CD8-positive, alpha-beta memory T cell (primary cell): Measurements from ENCODE around the gene TTC33. TPM values are rescaled to one million over a fixed set of nuclear protein-coding genes. Genes with fewer than 3 reads are reported as not detected.

Experiments
- CTCF ChIA-PET: fragments of 350-600 bp; sonication (Branson Sonifier 250); formaldehyde crosslinking; loops from one replicate; lab custom pipeline; 2021; ENCODE audit warnings: antibody characterized with exemption; lab: Charles Lee
- POLR2A ChIA-PET: fragments of 350-600 bp; sonication (Branson Sonifier 250); formaldehyde crosslinking; loops from one replicate; lab custom pipeline; 2021; ENCODE audit warnings: antibody characterized with exemption; lab: Charles Lee
- DNase-seq, 5 donors: peaks; one replicate each; pipeline versions ENCODE4 v3.0.0 to v3.0.0-alpha.2; 2020 to 2022; ENCODE audit warnings: mixed read lengths in 1 of 5
- H3K27ac ChIP-seq: one replicate; pipeline ENCODE4 v1.7.0; 2013; ENCODE audit warnings: low read depth, mild to moderate bottlenecking, low read length, moderate library complexity
- H3K27me3 ChIP-seq: 2 replicates; pipeline ENCODE4 v1.7.0; 2013; ENCODE audit warnings: low read length, mild to moderate bottlenecking; ENCODE audit not compliant: insufficient read depth, poor library complexity, severe bottlenecking
- H3K36me3 ChIP-seq: 2 replicates; pipeline ENCODE4 v1.7.0; 2013; ENCODE audit warnings: mild to moderate bottlenecking, low read length, moderate library complexity; ENCODE audit not compliant: insufficient read depth
- H3K4me1 ChIP-seq: 2 replicates; pipeline ENCODE4 v1.7.0; 2013; ENCODE audit warnings: mild to moderate bottlenecking, low read length, moderate library complexity; ENCODE audit not compliant: insufficient read depth
- H3K4me3 ChIP-seq: 2 replicates; pipeline ENCODE4 v1.7.0; 2013; ENCODE audit warnings: mild to moderate bottlenecking, low read length
- H3K9me3 ChIP-seq: 2 replicates; pipeline ENCODE4 v1.7.0; 2013; ENCODE audit warnings: mild to moderate bottlenecking, low read length
- H3K27ac Mint-ChIP-seq, 8 donors: one replicate each; pipeline ENCODE4 v1.8.0; 2020 to 2021; ENCODE audit warnings: mixed read lengths in 8 of 8, mild to moderate bottlenecking in 6 of 8, inconsistent platforms in 3 of 8, moderate library complexity in 3 of 8
- H3K27me3 Mint-ChIP-seq, 2 donors: one replicate each; pipeline ENCODE4 v1.8.0; 2020 to 2021; ENCODE audit warnings: mixed read lengths in 2 of 2, mild to moderate bottlenecking in 1 of 2, moderate library complexity in 1 of 2
- H3K36me3 Mint-ChIP-seq, 3 donors: one replicate each; pipeline ENCODE4 v1.8.0; 2020 to 2021; ENCODE audit warnings: mixed read lengths in 3 of 3, inconsistent platforms in 1 of 3, mild to moderate bottlenecking in 1 of 3
- H3K4me1 Mint-ChIP-seq, 3 donors: one replicate each; pipeline ENCODE4 v1.8.0; 2020 to 2021; ENCODE audit warnings: mixed read lengths in 3 of 3, inconsistent platforms in 1 of 3, mild to moderate bottlenecking in 1 of 3
- H3K4me3 Mint-ChIP-seq, 7 donors: one replicate each; pipeline ENCODE4 v1.8.0; 2020 to 2021; ENCODE audit warnings: mixed read lengths in 7 of 7, mild to moderate bottlenecking in 6 of 7, moderate library complexity in 4 of 7, inconsistent platforms in 2 of 7
- H3K9me3 Mint-ChIP-seq, 5 donors: one replicate each; pipeline ENCODE4 v1.8.0; 2020 to 2022; ENCODE audit warnings: mixed read lengths in 5 of 5, mild to moderate bottlenecking in 3 of 5, moderate library complexity in 2 of 5, inconsistent platforms in 1 of 5
- polyA plus RNA-seq: library from polyadenylated mRNA; unstranded; fragments of 300-500 nt; fragmentation: Illumina TruSeq; gene quantifications from one replicate; pipeline ENCODE4 v1.2.3, GENCODE V29; 2021
- total RNA-seq, 2 experiments: library from RNA; stranded (reverse); gene quantifications; one replicate each; pipeline ENCODE4 v1.2.3, GENCODE V29; 2021

Gene TTC33
- total and polyA plus RNA-seq, 3 experiments from 2014 or later, result 13.9 to 27.7 (median 25.3) TPM

- no peaks in the 10 kb centered on the region for H3K36me3 Mint-ChIP-seq
- peaks cover 11% of the 10 kb centered on the region for H3K4me1 ChIP-seq
- H3K27me3 Mint-ChIP-seq, result peaks cover 0 to 2% of the 10 kb centered on the region in 2 donors
- ChIA-PET POLR2A (no interaction called here), CTCF (interaction anchor here (1.2 kb wide), 1 partner anchor 48 kb away, joined by 3 read pairs; no protein-coding TSS in a partner anchor)
- H3K4me1 Mint-ChIP-seq, result peaks cover 14 to 31% (median 29%) of the 10 kb centered on the region in 3 donors
- no peaks in the 10 kb centered on the region for H3K36me3 ChIP-seq
- DNase-seq, result no peak
- H3K27ac Mint-ChIP-seq, result no peak overlapping the region
- H3K27me3 ChIP-seq, result no peaks in the 10 kb centered on the region
- no peak overlapping the region for H3K4me3 ChIP-seq
- H3K9me3 ChIP-seq, result no peaks in the 10 kb centered on the region
- H3K4me3 Mint-ChIP-seq, result no peak overlapping the region
- H3K9me3 Mint-ChIP-seq, result no peaks in the 10 kb centered on the region
- H3K27ac ChIP-seq, result no peak overlapping the region
Measured at GRCh38 chr5:40628407-40628806, 127.4 kb downstream of the TTC33 start.

GRCh38 chr5:40627706-40628105, 128.1 kb downstream of the TTC33 start:
- H3K4me1 Mint-ChIP-seq, result peaks cover 21 to 38% (median 36%) of the 10 kb centered on the region in 3 donors
- peaks cover 0 to 2% of the 10 kb centered on the region in 2 donors for H3K27me3 Mint-ChIP-seq
- H3K27me3 ChIP-seq, result no peaks in the 10 kb centered on the region
- ChIA-PET POLR2A (no interaction called here), CTCF (interaction anchor here (1.2 kb wide), 2 partner anchors 48 to 58 kb away, joined by 3 read pairs; no protein-coding TSS in a partner anchor)
- H3K4me3 ChIP-seq, result no peak overlapping the region
- H3K4me3 Mint-ChIP-seq, result no peak overlapping the region
- no peak for DNase-seq
- no peaks in the 10 kb centered on the region for H3K36me3 Mint-ChIP-seq
- H3K9me3 Mint-ChIP-seq, result no peaks in the 10 kb centered on the region
- H3K4me1 ChIP-seq, result peaks cover 18% of the 10 kb centered on the region
- no peaks in the 10 kb centered on the region for H3K9me3 ChIP-seq
- H3K27ac Mint-ChIP-seq, result peak overlapping the region in 1 of 8 donors; percentile 61
- H3K27ac ChIP-seq, result no peak overlapping the region
- no peaks in the 10 kb centered on the region for H3K36me3 ChIP-seq

- H3K4me1 ChIP-seq, result peaks cover 27% of the 10 kb centered on the region
- H3K36me3 ChIP-seq, result no peaks in the 10 kb centered on the region
- CTCF ChIA-PET, result interaction anchor here (1.2 kb wide), 1 partner anchor 59 kb away, joined by 3 read pairs; no protein-coding TSS in a partner anchor
- POLR2A ChIA-PET, result no interaction called here
- H3K27ac Mint-ChIP-seq, result no peak overlapping the region
- no peak for DNase-seq
- H3K36me3 Mint-ChIP-seq, result no peaks in the 10 kb centered on the region
- H3K4me3 ChIP-seq, result no peak overlapping the region
- no peaks in the 10 kb centered on the region for H3K27me3 ChIP-seq
- no peaks in the 10 kb centered on the region for H3K9me3 Mint-ChIP-seq
- no peak overlapping the region for H3K4me3 Mint-ChIP-seq
- H3K9me3 ChIP-seq, result no peaks in the 10 kb centered on the region
- H3K4me1 Mint-ChIP-seq, result peaks cover 27 to 47% (median 45%) of the 10 kb centered on the region in 3 donors
- H3K27ac ChIP-seq, result no peak overlapping the region
- H3K27me3 Mint-ChIP-seq, result peaks cover 0 to 2% of the 10 kb centered on the region in 2 donors
Measured at GRCh38 chr5:40626801-40627200, 129.0 kb downstream of the TTC33 start.

GRCh38 chr5:40623480-40624420, 132.0 kb downstream of the TTC33 start:
- Histone ChIP-seq H3K27me3 (no peaks in the 10 kb centered on the region), H3K4me3 (no peak overlapping the region), H3K27ac (no peak overlapping the region), H3K36me3 (no peaks in the 10 kb centered on the region), H3K9me3 (no peaks in the 10 kb centered on the region), H3K4me1 (peaks cover 29% of the 10 kb centered on the region)
- H3K4me1 Mint-ChIP-seq, result peaks cover 26 to 52% (median 47%) of the 10 kb centered on the region in 3 donors
- no peaks in the 10 kb centered on the region for H3K9me3 Mint-ChIP-seq
- peak in 4 of 5 donors; percentile 11 to 70 (median 56) for DNase-seq
- peaks cover 0 to 2% of the 10 kb centered on the region in 2 donors for H3K27me3 Mint-ChIP-seq
- peak overlapping the region in 5 of 7 donors; percentile 10 to 55 (median 45) for H3K4me3 Mint-ChIP-seq
- no peaks in the 10 kb centered on the region for H3K36me3 Mint-ChIP-seq
- POLR2A ChIA-PET, result interaction anchor here (0.7 to 1.3 kb wide), 2 partner anchors 29 to 234 kb away, joined by 3 read pairs; no protein-coding TSS in a partner anchor
- peak overlapping the region; percentile 15 to 91 (median 75) for H3K27ac Mint-ChIP-seq
- CTCF ChIA-PET, result interaction anchor here (0.5 kb wide), 1 partner anchor 182 kb away, joined by 3 read pairs; no protein-coding TSS in a partner anchor

GRCh38 chr5:40622463-40623252, 133.1 kb downstream of the TTC33 start:
- CTCF ChIA-PET, result interaction anchor here (0.5 to 1.0 kb wide), 2 partner anchors 30 to 181 kb away, joined by 3 read pairs; no protein-coding TSS in a partner anchor
- POLR2A ChIA-PET, result interaction anchor here (1.3 kb wide), 1 partner anchor 30 kb away, joined by 3 read pairs; no protein-coding TSS in a partner anchor
- Mint-ChIP-seq H3K36me3 (no peaks in the 10 kb centered on the region), H3K9me3 (no peaks in the 10 kb centered on the region), H3K27ac (peak overlapping the region; percentile 18 to 91 (median 75)), H3K4me1 (peaks cover 26 to 52% (median 47%) of the 10 kb centered on the region in 3 donors), H3K27me3 (peaks cover 0 to 2% of the 10 kb centered on the region in 2 donors), H3K4me3 (peak overlapping the region in 3 of 7 donors; percentile 45 to 55 (median 52))
- H3K4me3 ChIP-seq, result no peak overlapping the region
- H3K36me3 ChIP-seq, result no peaks in the 10 kb centered on the region
- DNase-seq, result no peak
- H3K27me3 ChIP-seq, result no peaks in the 10 kb centered on the region
- no peaks in the 10 kb centered on the region for H3K9me3 ChIP-seq
- H3K27ac ChIP-seq, result no peak overlapping the region
- peaks cover 29% of the 10 kb centered on the region for H3K4me1 ChIP-seq

- Mint-ChIP-seq H3K4me1 (peaks cover 41 to 66% (median 58%) of the 10 kb centered on the region in 3 donors), H3K9me3 (peaks cover 0 to 2% (median 0%) of the 10 kb centered on the region in 5 donors), H3K27me3 (no peaks in the 10 kb centered on the region), H3K36me3 (no peaks in the 10 kb centered on the region), H3K4me3 (no peak overlapping the region), H3K27ac (no peak overlapping the region)
- Histone ChIP-seq H3K4me3 (no peak overlapping the region), H3K9me3 (no peaks in the 10 kb centered on the region), H3K4me1 (peaks cover 41% of the 10 kb centered on the region), H3K36me3 (no peaks in the 10 kb centered on the region), H3K27ac (no peak overlapping the region), H3K27me3 (no peaks in the 10 kb centered on the region)
- POLR2A ChIA-PET, result no interaction called here
- CTCF ChIA-PET, result no interaction called here
- no peak for DNase-seq
Measured at GRCh38 chr5:40619421-40619820, 136.3 kb downstream of the TTC33 start.

- Mint-ChIP-seq H3K36me3 (no peaks in the 10 kb centered on the region), H3K27me3 (no peaks in the 10 kb centered on the region), H3K4me3 (no peak overlapping the region), H3K4me1 (peaks cover 36 to 64% (median 53%) of the 10 kb centered on the region in 3 donors), H3K27ac (no peak overlapping the region), H3K9me3 (peaks cover 0 to 2% (median 0%) of the 10 kb centered on the region in 5 donors)
- H3K4me1 ChIP-seq, result peaks cover 36% of the 10 kb centered on the region
- H3K9me3 ChIP-seq, result no peaks in the 10 kb centered on the region
- no peak overlapping the region for H3K4me3 ChIP-seq
- POLR2A ChIA-PET, result no interaction called here
- no peaks in the 10 kb centered on the region for H3K27me3 ChIP-seq
- no peaks in the 10 kb centered on the region for H3K36me3 ChIP-seq
- no peak overlapping the region for H3K27ac ChIP-seq
- CTCF ChIA-PET, result no interaction called here
- no peak for DNase-seq
Measured at GRCh38 chr5:40618926-40619325, 136.8 kb downstream of the TTC33 start.
